OCI-LY1 (cell line): ENCODE data around the gene TMEM178B.

Source experiments
- CTCF ChIP-seq: fragments of 200-600 bp; sonication (generic), shearing (Covaris generic); IDR thresholded peaks from 2 replicates; pipeline ENCODE4 v1.5.1; 2017; ENCODE audit warnings: mild to moderate bottlenecking, antibody characterized with exemption, low read length, moderate library complexity, mixed read lengths
- EZH2 ChIP-seq: fragments of 200-600 bp; sonication (generic), shearing (Covaris generic); IDR thresholded peaks from 2 replicates; pipeline ENCODE4 v1.8.0; 2017; ENCODE audit warnings: borderline replicate concordance, mixed run types, mild to moderate bottlenecking, antibody characterized with exemption, low read length, moderate library complexity, mixed read lengths

GRCh38 chr7:141294143-141294829 is 220.4 kb downstream of the TMEM178B start:
- no peak for TF ChIP-seq CTCF
- TF ChIP-seq EZH2, result no peak
